Muscle of leg (tissue), 11 donors: ENCODE results near the gene SLC10A7. TPM values are rescaled to one million over a fixed set of nuclear protein-coding genes. Genes with fewer than 3 reads are reported as not detected.

Experiments
- DNase-seq: peaks from one replicate; pipeline ENCODE4 v3.0.0; 2013
- H3K27ac ChIP-seq: one replicate; pipeline ENCODE4 v1.5.1; 2013; ENCODE audit warnings: mild to moderate bottlenecking, low read length, control low read depth
- H3K27me3 ChIP-seq: one replicate; pipeline ENCODE4 v1.6.1; 2013; ENCODE audit warnings: low read length; ENCODE audit not compliant: control insufficient read depth, insufficient read depth
- H3K36me3 ChIP-seq: one replicate; pipeline ENCODE4 v1.6.1; 2013; ENCODE audit warnings: low read length; ENCODE audit not compliant: control insufficient read depth, insufficient read depth
- H3K4me1 ChIP-seq: one replicate; pipeline ENCODE4 v1.6.1; 2013; ENCODE audit warnings: low read length; ENCODE audit not compliant: control insufficient read depth, insufficient read depth
- H3K4me3 ChIP-seq: one replicate; pipeline ENCODE4 v1.5.1; 2013; ENCODE audit warnings: low read length, control low read depth
- H3K9me3 ChIP-seq: replicated peaks from 2 replicates; pipeline ENCODE4 v1.6.1; 2013; ENCODE audit warnings: low read depth, low read length; ENCODE audit not compliant: control insufficient read depth
- WGBS: methylation state at CpG from one replicate; pipeline ENCODE4 v1.1.5; 2013; ENCODE audit warnings: missing lambda C conversion rate; ENCODE audit not compliant: insufficient coverage; 5-methylcytosine and 5-hydroxymethylcytosine counted together
- polyA plus RNA-seq, 8 donors: library from polyadenylated mRNA; unstranded; fragments of 120-200 nt; gene quantifications; one replicate each; pipeline versions ENCODE4 v1.2.1 to v1.2.3, GENCODE V29; 2013; ENCODE audit warnings: inconsistent platforms in 1 of 8, low replicate concordance in 1 of 8; ENCODE audit not compliant: insufficient read length in 8 of 8, insufficient read depth in 1 of 8
- total RNA-seq: library from RNA; stranded (reverse); fragments of 120-200 nt; gene quantifications from one replicate; pipeline ENCODE4 v1.2.4, GENCODE V29; 2013

Gene SLC10A7
- total and polyA plus RNA-seq, 9 donors, result 5.6 to 11.0 (median 7.5) TPM

GRCh38 chr4:146417822-146418221 lies 103.9 kb downstream of the SLC10A7 start:
- Histone ChIP-seq H3K4me3 (no peak overlapping the region), H3K27me3 (no peaks in the 10 kb centered on the region), H3K36me3 (no peaks in the 10 kb centered on the region), H3K9me3 (no peaks in the 10 kb centered on the region), H3K27ac (no peak overlapping the region), H3K4me1 (no peaks in the 10 kb centered on the region)
- no peak for DNase-seq
- WGBS, result no CpG with 5 or more reads among the region's 2 CpGs

GRCh38 chr4:146415829-146416228 lies 105.9 kb downstream of the SLC10A7 start:
- no peaks in the 10 kb centered on the region for H3K27me3 ChIP-seq
- H3K9me3 ChIP-seq, result no peaks in the 10 kb centered on the region
- H3K4me3 ChIP-seq, result no peak overlapping the region
- DNase-seq, result no peak
- H3K27ac ChIP-seq, result no peak overlapping the region
- WGBS, result no CpG with 5 or more reads among the region's 1 CpG
- no peaks in the 10 kb centered on the region for H3K36me3 ChIP-seq
- no peaks in the 10 kb centered on the region for H3K4me1 ChIP-seq

GRCh38 chr4:146407669-146408084 lies 114.1 kb downstream of the SLC10A7 start:
- H3K36me3 ChIP-seq, result no peaks in the 10 kb centered on the region
- WGBS, result 79% methylated on average over 4 of the region's 4 CpGs

GRCh38 chr4:146407257-146407656 lies 114.5 kb downstream of the SLC10A7 start:
- H3K36me3 ChIP-seq, result no peaks in the 10 kb centered on the region
- WGBS, result no CpG with 5 or more reads among the region's 3 CpGs
- H3K4me1 ChIP-seq, result no peaks in the 10 kb centered on the region
- H3K27ac ChIP-seq, result no peak overlapping the region
- H3K4me3 ChIP-seq, result no peak overlapping the region
- DNase-seq, result no peak
- H3K27me3 ChIP-seq, result no peaks in the 10 kb centered on the region
- no peaks in the 10 kb centered on the region for H3K9me3 ChIP-seq

More at GRCh38 chr4:146407669-146408084, 114.1 kb downstream of the SLC10A7 start:
- no peaks in the 10 kb centered on the region for H3K27me3 ChIP-seq
- no peak overlapping the region for H3K4me3 ChIP-seq
- no peaks in the 10 kb centered on the region for H3K9me3 ChIP-seq
- no peak overlapping the region for H3K27ac ChIP-seq
- H3K4me1 ChIP-seq, result no peaks in the 10 kb centered on the region
- DNase-seq, result no peak

- DNase-seq, result no peak
- no peak overlapping the region for H3K27ac ChIP-seq
- H3K4me1 ChIP-seq, result no peaks in the 10 kb centered on the region
- no peaks in the 10 kb centered on the region for H3K27me3 ChIP-seq
- no peaks in the 10 kb centered on the region for H3K9me3 ChIP-seq
- H3K36me3 ChIP-seq, result no peaks in the 10 kb centered on the region
- 83% methylated on average over 2 of the region's 2 CpGs for WGBS
- H3K4me3 ChIP-seq, result no peak overlapping the region
Observed at GRCh38 chr4:146401274-146401673, 120.5 kb downstream of the SLC10A7 start.

- Histone ChIP-seq H3K27me3 (no peaks in the 10 kb centered on the region), H3K4me1 (no peaks in the 10 kb centered on the region), H3K27ac (no peak overlapping the region), H3K9me3 (no peaks in the 10 kb centered on the region), H3K36me3 (no peaks in the 10 kb centered on the region), H3K4me3 (no peak overlapping the region)
- WGBS, result 72% methylated on average over 4 of the region's 6 CpGs
- DNase-seq, result no peak
Observed at GRCh38 chr4:146398896-146399445, 122.8 kb downstream of the SLC10A7 start.

- WGBS, result no CpG with 5 or more reads among the region's 1 CpG
- H3K27ac ChIP-seq, result no peak overlapping the region
- H3K4me3 ChIP-seq, result no peak overlapping the region
- DNase-seq, result no peak
- no peaks in the 10 kb centered on the region for H3K4me1 ChIP-seq
- H3K27me3 ChIP-seq, result no peaks in the 10 kb centered on the region
- H3K9me3 ChIP-seq, result no peaks in the 10 kb centered on the region
- H3K36me3 ChIP-seq, result no peaks in the 10 kb centered on the region
Observed at GRCh38 chr4:146398404-146398803, 123.3 kb downstream of the SLC10A7 start.

- H3K27ac ChIP-seq, result no peak overlapping the region
- no peaks in the 10 kb centered on the region for H3K36me3 ChIP-seq
- no peaks in the 10 kb centered on the region for H3K9me3 ChIP-seq
- no peaks in the 10 kb centered on the region for H3K4me1 ChIP-seq
- H3K27me3 ChIP-seq, result no peaks in the 10 kb centered on the region
- no peak for DNase-seq
- no peak overlapping the region for H3K4me3 ChIP-seq
- no CpG with 5 or more reads among the region's 1 CpG for WGBS
Observed at GRCh38 chr4:146389561-146389960, 132.2 kb downstream of the SLC10A7 start.

- no peak overlapping the region for H3K4me3 ChIP-seq
Observed at GRCh38 chr4:146382194-146382593, 139.5 kb downstream of the SLC10A7 start.

GRCh38 chr4:146381263-146381872 lies 140.4 kb downstream of the SLC10A7 start:
- no CpG with 5 or more reads among the region's 2 CpGs for WGBS
- Histone ChIP-seq H3K27me3 (no peaks in the 10 kb centered on the region), H3K4me1 (no peaks in the 10 kb centered on the region), H3K9me3 (peaks cover 3% of the 10 kb centered on the region), H3K4me3 (no peak overlapping the region), H3K36me3 (no peaks in the 10 kb centered on the region), H3K27ac (no peak overlapping the region)
- DNase-seq, result no peak

More at GRCh38 chr4:146382194-146382593, 139.5 kb downstream of the SLC10A7 start:
- H3K36me3 ChIP-seq, result no peaks in the 10 kb centered on the region
- no peak for DNase-seq
- no CpG with 5 or more reads among the region's 1 CpG for WGBS
- H3K9me3 ChIP-seq, result no peaks in the 10 kb centered on the region
- no peaks in the 10 kb centered on the region for H3K4me1 ChIP-seq
- H3K27ac ChIP-seq, result no peak overlapping the region
- no peaks in the 10 kb centered on the region for H3K27me3 ChIP-seq
